Keratinocyte (primary cell): ENCODE data around the gene UVSSA. TPM values are rescaled to one million over a fixed set of nuclear protein-coding genes. Genes with fewer than 3 reads are reported as not detected.

Experiments
- DNase-seq: peaks from one replicate; pipeline ENCODE4 v3.0.0-alpha.2; 2011; ENCODE audit warnings: low read depth, missing footprints, low spot score
- FAIRE-seq: peaks from 2 replicates; lab custom pipeline; 2011; peaks lifted over from hg19 to GRCh38; lab: Jason Lieb, UNC
- H2AFZ ChIP-seq: 2 replicates; pipeline ENCODE4 v1.6.0; 2012; ENCODE audit warnings: low read length, control low read depth, inconsistent platforms; ENCODE audit not compliant: control insufficient read depth
- H3K27ac ChIP-seq: 2 replicates; pipeline ENCODE4 v1.5.1; 2011; ENCODE audit warnings: low read length; ENCODE audit not compliant: control insufficient read depth, insufficient read depth
- H3K27me3 ChIP-seq: 3 replicates; pipeline ENCODE4 v1.6.0; 2011; ENCODE audit warnings: low read length; ENCODE audit not compliant: control insufficient read depth, insufficient read depth; ENCODE audit errors: extremely low read depth
- H3K36me3 ChIP-seq, 2 experiments: 2 replicates in 1 of 2; 3 replicates in 1 of 2; pipeline ENCODE4 v1.5.1; 2011; ENCODE audit warnings: low read length in 2 of 2, mild to moderate bottlenecking in 1 of 2; ENCODE audit not compliant: control insufficient read depth in 2 of 2, insufficient read depth in 2 of 2; ENCODE audit errors: extremely low read depth in 1 of 2
- H3K4me1 ChIP-seq: 3 replicates; pipeline ENCODE4 v1.5.1; 2011; ENCODE audit warnings: low read length; ENCODE audit not compliant: control insufficient read depth, insufficient read depth; ENCODE audit errors: extremely low read depth
- H3K4me2 ChIP-seq: 3 replicates; pipeline ENCODE4 v1.6.0; 2011; ENCODE audit warnings: low read depth, low read length; ENCODE audit not compliant: control insufficient read depth, insufficient read depth; ENCODE audit errors: extremely low read depth
- H3K4me3 ChIP-seq, 3 experiments: fragments of 200-600 bp in 1 of 3; sonication (generic) in 1 of 3; 2 replicates in 2 of 3; 3 replicates in 1 of 3; pipeline ENCODE4 v1.5.1; 2011 to 2016; ENCODE audit warnings: low read length in 3 of 3, mild to moderate bottlenecking in 3 of 3, control low read depth in 2 of 3, inconsistent platforms in 1 of 3, low read depth in 1 of 3, mixed read lengths in 1 of 3, mixed run types in 1 of 3, moderate library complexity in 1 of 3; ENCODE audit not compliant: control insufficient read depth in 2 of 3, insufficient read depth in 2 of 3; ENCODE audit errors: extremely low read depth in 1 of 3
- H3K79me2 ChIP-seq: 2 replicates; pipeline ENCODE4 v1.6.0; 2012; ENCODE audit warnings: low read length; ENCODE audit not compliant: control insufficient read depth, insufficient read depth
- H3K9ac ChIP-seq: 3 replicates; pipeline ENCODE4 v1.6.0; 2011; ENCODE audit warnings: low read length; ENCODE audit not compliant: control insufficient read depth, insufficient read depth; ENCODE audit errors: extremely low read depth
- H3K9me1 ChIP-seq: 3 replicates; pipeline ENCODE4 v1.6.0; 2011; ENCODE audit warnings: low read length; ENCODE audit not compliant: control insufficient read depth, insufficient read depth; ENCODE audit errors: extremely low read depth
- H3K9me3 ChIP-seq: 2 replicates; pipeline ENCODE4 v1.5.1; 2012; ENCODE audit warnings: low read depth, low read length; ENCODE audit not compliant: control insufficient read depth
- H4K20me1 ChIP-seq: 3 replicates; pipeline ENCODE4 v1.6.0; 2011; ENCODE audit warnings: low read length; ENCODE audit not compliant: control insufficient read depth, insufficient read depth; ENCODE audit errors: extremely low read depth
- EZH2 ChIP-seq: IDR thresholded peaks from one replicate; pipeline ENCODE4 v1.6.1; 2012; ENCODE audit warnings: inconsistent platforms, mild to moderate bottlenecking, low read length, moderate library complexity
- dilution Hi-C: fragments of 300-500 bp; cut with MboI; formaldehyde crosslinking; loops from one replicate; pipeline ENCODE4 v1.7.0; 2020; ENCODE audit warnings: low sequenced_read_pairs; ENCODE audit not compliant: extremely low pct_ligation_motif_present
- polyA plus RNA-seq, 5 experiments: library from polyadenylated mRNA; depleted of rRNA in 3 of 5; stranded (reverse) in 3 of 5; stranded (forward) in 1 of 5; unstranded in 1 of 5; fragments of >200 nt; gene quantifications; 1 replicate in 1 of 5; 2 replicates in 3 of 5; 3 replicates in 1 of 5; pipeline versions ENCODE4 v1.2.1 to v1.2.3, GENCODE V29; 2011 to 2012; ENCODE audit warnings: missing spikeins in 2 of 5, low read depth in 1 of 5, low replicate concordance in 1 of 5
- TF ChIP-seq, protein P1 (sequence below), 3 experiments: IDR thresholded peaks in 1 of 3; conservative IDR thresholded peaks in 1 of 3; optimal IDR thresholded peaks in 1 of 3; 2 replicates in 2 of 3; 3 replicates in 1 of 3; pipeline versions ENCODE3 to v1.5.1; 2011; ENCODE audit warnings: low read length in 3 of 3, mild to moderate bottlenecking in 3 of 3, moderate library complexity in 2 of 3, control low read depth in 1 of 3, inconsistent platforms in 1 of 3; ENCODE audit not compliant: insufficient read depth in 2 of 3; ENCODE audit errors: extremely low read depth in 1 of 3

The UVSSA gene
- polyA plus RNA-seq, 1 donor (not counting 4 experiments of a cell fraction or from before 2014, with no cell fraction given), result 4.7 TPM

DNA sequence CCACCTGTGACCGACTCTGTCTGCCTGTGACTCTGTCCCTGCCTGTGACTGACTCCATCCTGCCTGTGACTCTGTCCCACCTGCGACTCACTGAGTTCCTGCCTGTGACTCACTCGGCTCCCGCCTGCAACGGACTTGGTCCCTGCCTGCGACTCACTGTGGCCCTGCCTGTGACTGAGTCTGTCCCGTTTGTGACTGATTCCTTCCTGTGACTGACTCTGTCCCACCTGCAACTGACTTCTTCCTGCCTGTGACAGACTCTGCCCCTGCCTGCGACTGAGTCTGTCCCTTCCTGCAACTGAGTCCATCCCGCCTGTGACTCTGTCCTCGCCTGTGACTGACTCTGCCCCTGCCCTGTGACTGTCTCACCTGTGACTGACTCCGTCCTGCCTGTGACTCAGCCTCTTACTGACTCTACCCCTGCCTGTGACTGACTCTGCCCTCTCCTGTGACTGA is 9.6 kb upstream of the UVSSA start:
- no peak overlapping the region for H3K4me2 ChIP-seq
- FAIRE-seq, result no peak

DNA sequence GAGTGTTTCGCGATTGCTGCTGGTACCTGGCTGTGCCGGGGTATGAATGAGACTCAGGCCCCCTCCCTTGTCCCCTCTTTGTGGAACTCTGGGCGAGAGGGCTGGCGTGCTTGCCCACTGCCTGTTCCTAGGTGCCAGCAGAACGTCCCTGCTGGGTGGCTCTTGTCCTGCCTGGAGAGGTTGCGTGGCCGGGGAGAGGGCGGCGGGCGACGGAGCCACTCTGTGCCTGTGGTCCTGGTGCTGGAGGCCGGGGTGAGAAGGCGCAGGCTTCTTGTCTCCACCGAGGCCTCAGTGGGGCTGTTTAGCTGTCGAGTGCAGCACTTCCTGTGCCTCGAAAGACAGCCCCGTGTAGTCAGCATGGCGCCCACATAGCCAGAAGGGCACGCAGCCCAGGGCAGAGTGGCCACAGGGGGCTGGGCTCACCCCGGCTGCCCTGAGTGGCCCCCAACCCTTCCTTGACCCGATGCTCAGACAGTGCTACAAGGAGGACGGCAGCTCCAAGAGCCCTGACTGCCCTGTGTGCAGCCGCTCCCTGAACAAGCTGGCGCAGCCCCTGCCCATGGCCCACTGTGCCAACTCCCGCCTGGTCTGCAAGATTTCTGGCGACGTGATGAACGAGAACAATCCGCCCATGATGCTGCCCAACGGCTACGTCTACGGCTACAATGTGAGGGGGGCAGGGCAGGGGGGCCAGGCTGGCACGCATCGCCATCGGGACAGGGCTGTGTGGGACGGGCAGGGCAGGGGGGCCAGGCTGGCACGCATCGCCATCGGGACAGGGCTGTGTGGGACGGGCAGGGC is 8.9 kb upstream of the UVSSA start:
- Histone ChIP-seq H3K36me3 (peaks cover 55 to 56% of the 10 kb centered on the region in 2 experiments), H3K79me2 (no peaks in the 10 kb centered on the region), H3K9ac (no peak overlapping the region), H3K27ac (no peak overlapping the region), H3K4me1 (no peaks in the 10 kb centered on the region), H3K4me2 (no peak overlapping the region), H3K4me3 (no peak overlapping the region), H4K20me1 (no peaks in the 10 kb centered on the region), H2AFZ (no peak overlapping the region), H3K9me1 (no peaks in the 10 kb centered on the region), H3K9me3 (peaks cover 13% of the 10 kb centered on the region), H3K27me3 (no peaks in the 10 kb centered on the region)
- no peak for DNase-seq
- dilution Hi-C loops, result no loop called here
- FAIRE-seq, result no peak
- no peak for TF ChIP-seq EZH2
- TF ChIP-seq, protein P1, sequence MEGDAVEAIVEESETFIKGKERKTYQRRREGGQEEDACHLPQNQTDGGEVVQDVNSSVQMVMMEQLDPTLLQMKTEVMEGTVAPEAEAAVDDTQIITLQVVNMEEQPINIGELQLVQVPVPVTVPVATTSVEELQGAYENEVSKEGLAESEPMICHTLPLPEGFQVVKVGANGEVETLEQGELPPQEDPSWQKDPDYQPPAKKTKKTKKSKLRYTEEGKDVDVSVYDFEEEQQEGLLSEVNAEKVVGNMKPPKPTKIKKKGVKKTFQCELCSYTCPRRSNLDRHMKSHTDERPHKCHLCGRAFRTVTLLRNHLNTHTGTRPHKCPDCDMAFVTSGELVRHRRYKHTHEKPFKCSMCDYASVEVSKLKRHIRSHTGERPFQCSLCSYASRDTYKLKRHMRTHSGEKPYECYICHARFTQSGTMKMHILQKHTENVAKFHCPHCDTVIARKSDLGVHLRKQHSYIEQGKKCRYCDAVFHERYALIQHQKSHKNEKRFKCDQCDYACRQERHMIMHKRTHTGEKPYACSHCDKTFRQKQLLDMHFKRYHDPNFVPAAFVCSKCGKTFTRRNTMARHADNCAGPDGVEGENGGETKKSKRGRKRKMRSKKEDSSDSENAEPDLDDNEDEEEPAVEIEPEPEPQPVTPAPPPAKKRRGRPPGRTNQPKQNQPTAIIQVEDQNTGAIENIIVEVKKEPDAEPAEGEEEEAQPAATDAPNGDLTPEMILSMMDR (optimal IDR thresholded peaks at IDR 0.05 in 1 of 3, IDR thresholded peaks at IDR 0.05 in 1 of 3, conservative IDR thresholded peaks at IDR 0.05 in 1 of 3; ENCODE audit: extremely low read depth in 1 of 3, insufficient read depth in 2 of 3, low read length in 3 of 3), result no peak

More for the DNA sequence above, 9.6 kb upstream of the UVSSA start:
- Histone ChIP-seq H3K36me3 (peaks cover 56% of the 10 kb centered on the region in 2 experiments), H3K9me1 (no peaks in the 10 kb centered on the region), H3K9me3 (peaks cover 13% of the 10 kb centered on the region), H3K27ac (no peak overlapping the region), H3K4me1 (no peaks in the 10 kb centered on the region), H3K79me2 (peaks cover 4% of the 10 kb centered on the region), H3K27me3 (no peaks in the 10 kb centered on the region), H3K4me3 (no peak overlapping the region), H2AFZ (no peak overlapping the region), H3K9ac (no peak overlapping the region), H4K20me1 (no peaks in the 10 kb centered on the region)
- dilution Hi-C loops, result no loop called here
- DNase-seq, result no peak
- TF ChIP-seq, protein P1 (optimal IDR thresholded peaks at IDR 0.05 in 1 of 3, IDR thresholded peaks at IDR 0.05 in 1 of 3, conservative IDR thresholded peaks at IDR 0.05 in 1 of 3; ENCODE audit: extremely low read depth in 1 of 3, insufficient read depth in 2 of 3, low read length in 3 of 3), result no peak
- TF ChIP-seq EZH2, result no peak
